Measurements from ENCODE around the gene ROPN1L. TPM values are rescaled to one million over a fixed set of nuclear protein-coding genes. Genes with fewer than 3 reads are reported as not detected.
A peak's percentile ranks its signal among the peaks of the same experiment; 100 is the strongest.
"Not testable (repeated sequence)": the region's sequence is repeated elsewhere in the genome, so short reads cannot be mapped to it uniquely, and the experiment has no call there.

ROPN1L gene
- 1 to 10 TPM in 2 of 5 experiments, under 1 TPM in 3; 0.32 to 2.6 (median 0.61) TPM for total RNA-seq
- polyA plus RNA-seq: 1 to 10 TPM; 1.4 to 1.9 TPM
- not detected for total RNA-seq

- DNase-seq (peak; percentile 64 to 89 (median 75)), ATAC-seq (peak; percentile 97)
- H3K27me3 ChIP-seq (ENCODE audit: control insufficient read depth in 2 of 2, insufficient read depth in 2 of 2, low read length in 2 of 2): no peaks in the 10 kb centered on the region
- no peaks in the 10 kb centered on the region for H3K36me3 ChIP-seq (ENCODE audit: control insufficient read depth in 2 of 3, insufficient read depth in 3 of 3, low read length in 3 of 3)
- H3K4me3 ChIP-seq (ENCODE audit: low read length): peak within 1 kb of the TSS; percentile 97
- H3K4me1 ChIP-seq (ENCODE audit: control insufficient read depth in 2 of 2, insufficient read depth in 2 of 2, low read length in 2 of 2): peaks cover 35 to 44% of the 10 kb centered on the region in 2 donors
- ChIA-PET POLR2A (interaction anchor here (0.5 to 1.1 kb wide), 5 partner anchors 12 to 191 kb away, joined by 3 to 5 read pairs (median 4); partner anchors contain the start of genes ATPSCKMT, CCT5 and MARCHF6), CTCF (interaction anchor here (3.1 kb wide), 1 partner anchor 11 kb away, joined by 9 read pairs; no protein-coding TSS in a partner anchor)
- intact Hi-C loops (cut with micrococcal nuclease): loop anchor here (1.0 to 5.0 kb wide), 7 partner anchors 17 to 319 kb away; partner anchors contain the start of genes ANKRD33B (in 2 of the 2), CCT5 (in 2 of the 2), MARCHF6 (in 2 of the 2) and CMBL (in 1 of the 2)
- peaks cover 0 to 26% (median 4%) of the 10 kb centered on the region in 5 donors for H3K36me3 Mint-ChIP-seq
- H3K27me3 Mint-ChIP-seq: peaks cover 0 to 7% (median 0%) of the 10 kb centered on the region in 5 donors
- H3K4me3 Mint-ChIP-seq: peak within 1 kb of the TSS; percentile 83 to 94 (median 87)
- peak within 1 kb of the TSS; percentile 68 for H3K27ac ChIP-seq (ENCODE audit: low read depth, low read length)
- peak within 1 kb of the TSS in 8 of 9 donors; percentile 31 to 82 (median 68) for H3K27ac Mint-ChIP-seq
- H3K9me3 Mint-ChIP-seq: peaks cover 0 to 11% (median 0%) of the 10 kb centered on the region in 11 donors
- peaks cover 36 to 58% (median 49%) of the 10 kb centered on the region in 7 donors for H3K4me1 Mint-ChIP-seq
- H3K9me3 ChIP-seq (ENCODE audit: control insufficient read depth in 2 of 3, low read length in 3 of 3): no peaks in the 10 kb centered on the region
These were observed at the start of gene ROPN1L for GRCh38 chr5:10441083-10441991. Gene ROPN1L, plus strand, starts transcription at chr5:10441879. Its CDS starts 289 bp downstream, at chr5:10442168.

DNA sequence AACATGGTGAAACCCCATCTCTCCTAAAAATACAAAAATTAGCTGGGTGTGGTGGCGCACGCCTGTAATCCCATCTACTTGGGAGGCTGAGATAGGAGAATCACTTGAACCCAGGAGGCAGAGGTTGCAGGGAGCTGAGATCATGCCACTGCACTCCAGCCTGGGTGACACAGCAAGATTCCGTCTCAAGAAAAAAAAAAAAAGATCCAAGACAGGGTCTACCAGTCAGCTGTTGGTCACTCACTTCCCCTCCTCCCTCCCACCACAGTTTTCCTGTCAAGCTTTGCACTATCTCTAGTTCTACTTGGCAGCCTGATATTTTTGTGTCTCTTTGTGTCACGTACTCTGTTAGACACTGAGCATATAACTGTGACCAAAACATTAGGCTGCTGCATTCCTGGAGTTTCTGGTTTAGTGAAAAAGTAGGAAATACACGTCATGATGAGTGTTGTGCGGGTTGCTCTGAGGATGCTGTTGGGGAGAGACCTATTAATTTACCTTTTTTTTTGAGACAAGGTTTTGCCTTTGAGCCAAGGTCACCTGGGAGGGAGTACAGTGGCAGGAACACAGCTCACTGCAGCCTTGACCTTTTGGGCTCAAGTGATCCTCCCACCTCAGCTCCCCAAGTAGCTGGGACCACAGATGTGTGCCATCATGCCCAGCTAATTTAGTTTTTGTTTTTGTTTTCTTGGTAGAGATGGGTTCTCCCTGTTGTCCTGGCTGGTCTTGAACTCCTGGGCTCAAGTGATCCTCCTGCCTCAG is 48.9 kb upstream of the ROPN1L start:
- CTCF ChIA-PET; H3K4me3 ChIP-seq (ENCODE audit: low read length); H3K4me1 Mint-ChIP-seq; H3K27me3 Mint-ChIP-seq; H3K9me3 Mint-ChIP-seq; H3K4me1 ChIP-seq (ENCODE audit: control insufficient read depth in 2 of 2, insufficient read depth in 2 of 2, low read length in 2 of 2); H3K4me3 Mint-ChIP-seq; H3K9me3 ChIP-seq (ENCODE audit: control insufficient read depth in 2 of 3, low read length in 3 of 3); H3K27ac ChIP-seq (ENCODE audit: low read depth, low read length); DNase-seq; ATAC-seq; H3K27ac Mint-ChIP-seq; intact Hi-C loops (cut with micrococcal nuclease); H3K27me3 ChIP-seq (ENCODE audit: control insufficient read depth in 2 of 2, insufficient read depth in 2 of 2, low read length in 2 of 2): not testable (repeated sequence)
- peaks cover 7 to 53% (median 23%) of the 10 kb centered on the region in 5 donors for H3K36me3 Mint-ChIP-seq
- POLR2A ChIA-PET: interaction anchor here (0.6 to 1.2 kb wide), 2 partner anchors 10 to 40 kb away, joined by 3 to 4 read pairs; partner anchors contain the start of gene MARCHF6
- peaks cover 14 to 69% (median 19%) of the 10 kb centered on the region in 3 experiments for H3K36me3 ChIP-seq (ENCODE audit: control insufficient read depth in 2 of 3, insufficient read depth in 3 of 3, low read length in 3 of 3)

DNA sequence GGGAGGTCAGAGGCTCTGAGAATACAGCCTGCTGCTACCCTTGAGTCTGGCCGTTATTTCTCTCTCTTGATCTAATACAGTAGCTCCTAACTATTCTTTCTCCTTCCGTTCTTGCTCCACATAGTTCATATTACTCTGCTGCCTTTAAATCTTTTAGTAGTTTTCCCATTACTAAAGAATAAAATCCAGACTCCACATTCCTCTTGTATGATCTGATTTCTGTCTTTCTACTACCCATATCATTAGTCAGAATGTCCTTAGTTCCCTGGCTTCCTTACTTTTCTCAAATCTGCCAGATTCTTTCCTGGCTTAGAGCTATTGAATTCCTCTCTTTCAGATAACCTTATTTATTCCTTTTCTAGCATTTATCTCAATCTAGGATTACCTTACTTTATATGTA is 48.2 kb upstream of the ROPN1L start:
- H3K36me3 Mint-ChIP-seq: peaks cover 7 to 55% (median 21%) of the 10 kb centered on the region in 5 donors
- no peaks in the 10 kb centered on the region for H3K27me3 Mint-ChIP-seq
- ATAC-seq (no peak), DNase-seq (no peak)
- no peaks in the 10 kb centered on the region for H3K9me3 Mint-ChIP-seq
- H3K27ac ChIP-seq (ENCODE audit: low read depth, low read length): no peak overlapping the region
- no peak overlapping the region for H3K4me3 Mint-ChIP-seq
- intact Hi-C loops (cut with micrococcal nuclease): no loop called here
- POLR2A ChIA-PET: interaction anchor here (1.2 kb wide), 1 partner anchor 40 kb away, joined by 4 read pairs; the partner anchor contains the start of gene MARCHF6
- CTCF ChIA-PET: no interaction called here
- no peak overlapping the region for H3K4me3 ChIP-seq (ENCODE audit: low read length)
- H3K36me3 ChIP-seq (ENCODE audit: control insufficient read depth in 2 of 3, insufficient read depth in 3 of 3, low read length in 3 of 3): peaks cover 14 to 70% (median 15%) of the 10 kb centered on the region in 3 experiments
- no peaks in the 10 kb centered on the region for H3K9me3 ChIP-seq (ENCODE audit: control insufficient read depth in 2 of 3, low read length in 3 of 3)
- peak overlapping the region in 3 of 9 donors; percentile 41 to 73 (median 60) for H3K27ac Mint-ChIP-seq
- no peaks in the 10 kb centered on the region for H3K27me3 ChIP-seq (ENCODE audit: control insufficient read depth in 2 of 2, insufficient read depth in 2 of 2, low read length in 2 of 2)
- no peaks in the 10 kb centered on the region for H3K4me1 ChIP-seq (ENCODE audit: control insufficient read depth in 2 of 2, insufficient read depth in 2 of 2, low read length in 2 of 2)
- H3K4me1 Mint-ChIP-seq: peaks cover 0 to 7% (median 3%) of the 10 kb centered on the region in 7 donors

DNA sequence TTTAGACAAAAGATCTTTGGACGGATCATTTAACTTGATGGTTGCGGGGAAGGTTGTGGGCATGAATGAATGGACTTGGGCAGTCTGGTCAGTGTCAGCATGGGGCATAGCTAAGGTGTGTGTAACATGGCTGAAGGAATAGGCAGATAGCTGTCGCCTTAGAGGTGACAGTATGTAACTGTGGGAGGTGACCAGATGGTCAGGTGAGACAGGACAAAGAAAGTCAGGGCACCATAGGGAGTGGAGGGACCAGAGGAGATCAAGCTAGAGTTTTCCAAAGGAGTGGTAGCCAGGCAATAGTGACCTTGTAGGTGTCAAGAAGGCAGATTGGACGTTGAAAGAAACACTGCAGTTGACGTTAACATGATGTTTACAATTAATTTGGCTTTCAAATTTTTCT is 45.1 kb upstream of the ROPN1L start:
- DNase-seq (no peak), ATAC-seq (no peak)
- H3K4me3 Mint-ChIP-seq: no peak overlapping the region
- Histone ChIP-seq H3K4me1 (ENCODE audit: control insufficient read depth in 2 of 2, insufficient read depth in 2 of 2, low read length in 2 of 2) (no peaks in the 10 kb centered on the region), H3K4me3 (ENCODE audit: low read length) (no peak overlapping the region), H3K27me3 (ENCODE audit: control insufficient read depth in 2 of 2, insufficient read depth in 2 of 2, low read length in 2 of 2) (no peaks in the 10 kb centered on the region), H3K27ac (ENCODE audit: low read depth, low read length) (no peak overlapping the region), H3K36me3 (ENCODE audit: control insufficient read depth in 2 of 3, insufficient read depth in 3 of 3, low read length in 3 of 3) (peaks cover 4 to 61% (median 11%) of the 10 kb centered on the region in 3 experiments), H3K9me3 (ENCODE audit: control insufficient read depth in 2 of 3, low read length in 3 of 3) (no peaks in the 10 kb centered on the region)
- no peaks in the 10 kb centered on the region for H3K9me3 Mint-ChIP-seq
- peak overlapping the region in 5 of 9 donors; percentile 2 to 50 (median 10) for H3K27ac Mint-ChIP-seq
- intact Hi-C loops (cut with micrococcal nuclease): no loop called here
- H3K4me1 Mint-ChIP-seq: peaks cover 0 to 9% (median 7%) of the 10 kb centered on the region in 7 donors
- H3K36me3 Mint-ChIP-seq: peaks cover 7 to 50% (median 19%) of the 10 kb centered on the region in 5 donors
- no peaks in the 10 kb centered on the region for H3K27me3 Mint-ChIP-seq
- ChIA-PET POLR2A (no interaction called here), CTCF (interaction anchor here (1.0 kb wide), 1 partner anchor 113 kb away, joined by 4 read pairs; no protein-coding TSS in a partner anchor)

DNA sequence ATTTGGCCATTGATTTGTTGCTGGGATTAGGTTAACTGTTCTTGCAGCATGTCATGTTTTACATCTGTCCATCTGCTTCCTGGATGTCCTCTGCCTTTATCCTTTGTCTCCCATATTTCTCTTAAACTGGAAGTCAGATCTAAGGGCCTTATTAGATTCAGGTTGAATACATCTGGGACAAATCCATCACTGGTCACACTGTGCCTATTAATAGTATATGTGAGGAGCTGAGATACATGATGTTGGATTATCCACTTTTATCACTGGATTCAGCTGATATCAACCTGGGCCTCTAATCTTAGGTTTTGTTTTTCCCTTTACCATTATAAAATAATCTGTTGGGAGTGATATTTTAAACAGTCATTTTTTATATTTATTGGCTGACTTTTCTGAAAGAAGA is 41.8 kb upstream of the ROPN1L start:
- Mint-ChIP-seq H3K4me1 (peaks cover 0 to 11% (median 7%) of the 10 kb centered on the region in 7 donors), H3K36me3 (peaks cover 11 to 47% (median 17%) of the 10 kb centered on the region in 5 donors), H3K4me3 (no peak overlapping the region), H3K27ac (no peak overlapping the region), H3K27me3 (no peaks in the 10 kb centered on the region), H3K9me3 (no peaks in the 10 kb centered on the region)
- no peaks in the 10 kb centered on the region for H3K27me3 ChIP-seq (ENCODE audit: control insufficient read depth in 2 of 2, insufficient read depth in 2 of 2, low read length in 2 of 2)
- no peaks in the 10 kb centered on the region for H3K9me3 ChIP-seq (ENCODE audit: control insufficient read depth in 2 of 3, low read length in 3 of 3)
- H3K36me3 ChIP-seq (ENCODE audit: control insufficient read depth in 2 of 3, insufficient read depth in 3 of 3, low read length in 3 of 3): peaks cover 3 to 64% (median 10%) of the 10 kb centered on the region in 3 experiments
- ATAC-seq: no peak
- intact Hi-C loops (cut with micrococcal nuclease): loop anchor here (2.0 to 5.0 kb wide), 2 partner anchors 15 to 43 kb away; no protein-coding TSS in a partner anchor
- H3K4me3 ChIP-seq (ENCODE audit: low read length): no peak overlapping the region
- no peaks in the 10 kb centered on the region for H3K4me1 ChIP-seq (ENCODE audit: control insufficient read depth in 2 of 2, insufficient read depth in 2 of 2, low read length in 2 of 2)
- ChIA-PET CTCF (no interaction called here), POLR2A (no interaction called here)
- DNase-seq: no peak
- H3K27ac ChIP-seq (ENCODE audit: low read depth, low read length): no peak overlapping the region

GRCh38 chr5:10400411-10400810 is 41.3 kb upstream of the ROPN1L start:
- Histone ChIP-seq H3K4me1 (ENCODE audit: control insufficient read depth in 2 of 2, insufficient read depth in 2 of 2, low read length in 2 of 2) (no peaks in the 10 kb centered on the region), H3K27ac (ENCODE audit: low read depth, low read length) (no peak overlapping the region), H3K4me3 (ENCODE audit: low read length) (no peak overlapping the region), H3K27me3 (ENCODE audit: control insufficient read depth in 2 of 2, insufficient read depth in 2 of 2, low read length in 2 of 2) (no peaks in the 10 kb centered on the region), H3K9me3 (ENCODE audit: control insufficient read depth in 2 of 3, low read length in 3 of 3) (no peaks in the 10 kb centered on the region), H3K36me3 (ENCODE audit: control insufficient read depth in 2 of 3, insufficient read depth in 3 of 3, low read length in 3 of 3) (peaks cover 4 to 65% (median 13%) of the 10 kb centered on the region in 3 experiments)
- Mint-ChIP-seq H3K27me3 (no peaks in the 10 kb centered on the region), H3K9me3 (no peaks in the 10 kb centered on the region), H3K27ac (peak overlapping the region in 1 of 9 donors; percentile 62), H3K36me3 (peaks cover 11 to 42% (median 17%) of the 10 kb centered on the region in 5 donors), H3K4me3 (no peak overlapping the region), H3K4me1 (peaks cover 0 to 11% (median 7%) of the 10 kb centered on the region in 7 donors)
- intact Hi-C loops (cut with micrococcal nuclease): loop anchor here (2.0 to 5.0 kb wide), 2 partner anchors 14 to 43 kb away; no protein-coding TSS in a partner anchor
- ChIA-PET CTCF (no interaction called here), POLR2A (no interaction called here)
- no peak for DNase-seq
- no peak for ATAC-seq
